K562 (cell line): ENCODE results near the gene ZNF775.

ENCODE experiments used
- CTCF ChIP-seq, 3 experiments: IDR thresholded peaks in 2 of 3; conservative IDR thresholded peaks in 1 of 3; 2 replicates each; pipeline ENCODE4 v1.5.1; 2011 to 2012; ENCODE audit warnings: low read length in 3 of 3, mild to moderate bottlenecking in 3 of 3, control low read depth in 2 of 3, improper control_type of control experiment in 1 of 3, inconsistent platforms in 1 of 3, low read depth in 1 of 3, mixed read lengths in 1 of 3, moderate library complexity in 1 of 3; ENCODE audit not compliant: insufficient read depth in 2 of 3
- CUX1 ChIP-seq: fragments of 200-800 bp; sonication (Bioruptor generic); IDR thresholded peaks from 2 replicates; pipeline ENCODE4 v1.6.1; 2016; ENCODE audit warnings: missing genetic modification characterization, missing compliant biosample characterization
- GABPA ChIP-seq: fragments of 200-800 bp; sonication (Bioruptor generic); conservative IDR thresholded peaks from 2 replicates; pipeline ENCODE4 v1.6.1; 2016; ENCODE audit warnings: low read depth, missing genetic modification characterization, missing compliant biosample characterization
- SETDB1 ChIP-seq: IDR thresholded peaks from one replicate; pipeline ENCODE4 v1.6.1; 2012; ENCODE audit warnings: low read length, control low read depth, inconsistent platforms
- SMC3 ChIP-seq: conservative IDR thresholded peaks from 2 replicates; pipeline ENCODE4 v1.6.1; 2011; ENCODE audit warnings: low read depth, low read length, improper control_type of control experiment; ENCODE audit not compliant: insufficient read depth
- SREBF2 ChIP-seq: sonication (generic); formaldehyde crosslinking; IDR thresholded peaks from 2 replicates; pipeline ENCODE4 v1.4.0; 2020; ENCODE audit warnings: mild to moderate bottlenecking, missing genetic modification reagents
- XRCC5 ChIP-seq: fragments of 200-400 bp; formaldehyde crosslinking; IDR thresholded peaks from 2 replicates; pipeline ENCODE4 v1.6.1; 2017; ENCODE audit warnings: low read depth, mild to moderate bottlenecking, low read length
- ZNF274 ChIP-seq: IDR thresholded peaks from 2 replicates; pipeline ENCODE4 v1.6.1; 2011; ENCODE audit warnings: low read depth, mild to moderate bottlenecking, low read length, moderate library complexity, borderline replicate concordance
- ZNF354B ChIP-seq: fragments of 250-450 bp; sonication (Bioruptor Pico); IDR thresholded peaks from 2 replicates; pipeline ENCODE4 v1.4.0; 2020

- TF ChIP-seq SMC3: no peak
- no peak for TF ChIP-seq CUX1 (CRISPR knock-in tag)
- TF ChIP-seq XRCC5: no peak
- no peak for TF ChIP-seq GABPA (tag)
- no peak for TF ChIP-seq ZNF274
- no peak for TF ChIP-seq ZNF354B (CRISPR knock-in tag)
- TF ChIP-seq SETDB1: no peak
- no peak for TF ChIP-seq CTCF (IDR thresholded peaks at IDR 0.05 in 2 of 3, conservative IDR thresholded peaks at IDR 0.05 in 1 of 3; ENCODE audit: insufficient read depth in 2 of 3, low read depth in 1 of 3, low read length in 3 of 3)
- no peak for TF ChIP-seq SREBF2 (CRISPR knock-in tag)
These were observed 13.9 kb upstream of the ZNF775 start for GRCh38 chr7:150365194-150365593.
